NCI-H82 (cell line): Measurements from ENCODE around the gene CAMSAP2.

Experiments used
- DNase-seq: peaks from one replicate; lab custom pipeline; 2025; lab: John Stamatoyannopoulos, UW

Gene CAMSAP2

DNA sequence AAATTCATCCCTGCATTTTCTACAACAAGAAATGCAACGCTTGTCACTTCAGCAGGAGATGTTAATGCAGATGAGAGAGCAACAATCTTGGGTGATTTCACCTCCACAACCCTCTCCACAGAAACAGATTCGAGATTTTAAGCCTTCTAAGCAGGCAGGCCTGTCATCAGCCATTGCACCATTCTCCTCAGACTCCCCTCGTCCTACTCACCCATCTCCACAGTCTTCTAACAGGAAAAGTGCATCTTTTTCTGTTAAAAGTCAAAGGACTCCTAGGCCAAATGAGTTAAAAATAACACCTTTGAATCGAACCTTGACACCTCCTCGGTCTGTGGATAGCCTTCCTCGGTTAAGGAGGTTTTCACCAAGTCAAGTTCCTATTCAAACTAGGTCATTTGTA lies 110.7 kb downstream of the CAMSAP2 start:
- DNase-seq = no peak

DNA sequence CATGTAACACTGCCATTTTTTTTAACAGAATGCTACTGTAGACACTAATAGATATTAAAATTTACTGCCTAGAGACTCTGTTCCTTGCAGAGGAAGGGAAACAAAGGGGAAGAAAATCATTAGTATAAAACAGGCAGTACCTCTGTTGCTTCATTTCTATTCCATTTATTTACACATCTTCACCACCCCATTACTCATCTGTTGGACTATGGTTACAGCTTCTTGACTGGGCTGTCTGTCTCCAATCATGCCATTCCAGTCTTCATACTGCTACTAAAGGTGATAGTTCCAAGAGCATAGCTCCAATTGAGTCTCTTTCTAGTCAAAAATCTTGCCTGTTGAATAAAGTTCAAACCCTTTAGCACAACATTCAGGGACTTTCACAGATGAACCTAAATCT lies 111.9 kb downstream of the CAMSAP2 start:
- no peak for DNase-seq

DNA sequence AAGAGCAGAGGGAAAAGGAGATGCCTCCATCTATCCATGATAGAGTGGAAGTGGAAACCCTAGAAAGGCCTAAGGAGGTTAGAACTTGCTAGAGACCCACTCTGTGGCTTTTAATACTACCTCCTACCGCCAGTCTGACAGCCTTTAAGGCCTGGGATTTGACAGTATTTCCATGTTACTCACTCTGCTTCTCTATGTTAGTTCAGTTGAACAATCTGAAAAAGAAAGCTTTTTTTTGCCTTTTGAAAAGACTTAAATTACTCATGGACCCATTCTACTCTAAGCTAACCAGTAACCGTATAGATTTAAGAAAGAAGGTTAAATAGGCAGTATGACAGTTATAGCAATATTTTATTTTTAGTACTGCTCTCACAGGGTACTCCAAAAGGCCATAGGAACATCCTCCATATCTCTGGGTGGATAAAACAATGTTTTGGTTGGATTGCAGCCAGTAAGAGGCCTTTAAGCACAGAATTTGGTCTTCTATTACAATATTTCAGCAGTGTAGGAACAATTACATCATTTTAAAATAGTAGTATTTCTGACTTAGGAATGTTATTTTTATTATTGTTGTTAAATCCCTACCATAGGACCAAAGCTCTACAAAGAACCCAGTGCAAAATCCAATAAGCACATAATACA lies 118.1 kb downstream of the CAMSAP2 start:
- no peak for DNase-seq

DNA sequence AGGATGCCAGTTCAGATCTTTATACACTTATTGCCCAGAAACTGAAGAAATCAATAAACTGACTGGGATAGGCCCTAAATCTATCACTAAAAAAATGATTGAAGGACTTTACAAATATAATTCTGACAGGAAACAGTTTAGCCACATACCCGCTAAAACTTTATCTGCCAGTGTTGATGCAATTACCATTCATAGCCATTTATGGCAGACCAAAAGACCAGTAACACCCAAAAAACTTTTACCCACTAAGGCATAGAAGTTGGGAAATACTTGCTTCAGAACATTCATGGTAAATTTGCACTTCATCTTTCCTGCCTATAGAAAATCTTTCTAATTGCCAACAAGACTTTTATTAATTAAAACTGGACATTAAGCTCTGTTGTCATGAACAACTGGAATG lies 119.1 kb downstream of the CAMSAP2 start:
- DNase-seq = no peak

DNA sequence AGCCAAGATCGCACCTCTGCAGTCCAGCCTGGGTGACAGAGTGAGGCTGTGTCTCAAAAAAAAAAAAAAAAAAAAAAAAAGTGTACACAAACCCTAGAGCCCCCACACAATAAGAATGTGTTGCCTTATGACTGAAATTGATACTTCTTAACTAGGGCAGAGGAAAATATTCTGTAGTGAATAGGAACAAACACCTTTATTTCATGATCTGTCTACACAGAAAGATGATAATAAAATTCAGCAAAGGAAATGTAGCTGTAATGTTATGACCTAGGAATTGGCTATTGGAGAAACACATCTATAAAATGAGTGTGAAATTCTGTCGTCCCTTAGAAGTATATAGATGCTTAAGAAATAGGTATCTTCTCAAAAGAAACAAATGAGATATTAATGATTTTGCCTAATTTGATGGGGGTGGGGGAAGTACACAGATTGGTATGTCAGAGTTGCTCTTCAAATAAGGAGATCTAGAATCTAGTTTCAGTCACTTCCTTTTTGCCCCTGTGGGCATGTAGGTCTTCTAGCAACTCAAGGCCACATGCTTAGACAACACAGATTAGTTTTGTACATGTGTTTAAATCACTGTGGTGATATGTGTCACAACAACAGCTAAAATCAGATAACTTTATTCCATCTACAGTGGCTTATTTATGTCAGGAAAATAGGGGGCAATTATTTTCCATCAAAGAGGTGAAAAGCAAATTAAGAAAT lies 123.4 kb downstream of the CAMSAP2 start:
- peak; percentile 33 for DNase-seq

DNA sequence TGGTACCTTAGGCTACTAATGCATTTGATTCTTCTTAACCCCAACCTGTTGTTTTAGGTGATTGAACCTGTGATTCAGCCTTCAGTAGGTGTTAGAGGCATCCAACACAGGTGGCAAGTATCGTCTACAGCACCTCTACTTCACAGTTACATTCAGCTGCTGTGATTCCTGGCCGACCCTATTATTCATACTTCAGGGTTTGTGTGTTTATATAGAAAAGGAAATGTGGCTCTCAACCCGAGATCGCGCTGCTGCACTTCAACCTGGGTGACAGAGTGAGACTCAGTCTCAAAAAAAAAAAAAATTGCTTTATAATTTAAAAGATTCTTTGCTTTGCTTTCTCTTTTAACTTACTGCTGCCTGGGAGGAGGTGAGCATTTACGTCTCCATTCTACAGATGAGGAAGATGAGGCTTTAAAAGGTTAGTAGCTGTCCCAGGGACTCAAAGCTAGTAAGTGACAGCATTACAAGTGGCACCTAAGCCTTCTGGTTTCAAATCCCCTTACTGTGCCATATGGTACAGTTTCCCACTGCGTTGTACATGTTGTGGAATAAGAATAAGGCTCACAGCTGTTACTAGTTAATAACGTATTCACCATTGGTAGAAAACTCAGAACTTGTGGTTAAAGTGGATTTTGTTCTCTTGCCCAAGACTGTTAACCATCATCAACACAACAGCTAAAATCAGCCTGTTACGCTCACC lies 124.2 kb downstream of the CAMSAP2 start:
- peak; percentile 91 for DNase-seq

DNA sequence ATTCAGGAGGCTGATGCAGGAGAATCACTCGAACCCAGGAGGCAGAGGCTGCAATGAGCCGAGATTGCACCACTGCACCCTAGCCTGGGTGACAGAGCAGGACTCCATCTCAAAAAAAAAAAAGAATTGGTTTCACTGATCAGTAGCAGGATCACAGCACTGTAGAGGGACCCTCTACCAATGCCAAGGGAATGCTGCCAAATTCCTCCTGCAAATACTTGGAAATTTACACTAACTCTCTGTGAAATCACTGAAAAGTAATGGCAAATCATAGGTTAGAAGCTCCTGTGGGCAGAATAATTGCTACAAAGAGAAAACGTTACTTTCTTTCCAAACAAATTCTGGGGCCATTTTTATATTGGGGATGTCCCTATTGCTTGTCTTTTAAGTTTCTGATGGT lies 127.4 kb downstream of the CAMSAP2 start:
- no peak for DNase-seq

DNA sequence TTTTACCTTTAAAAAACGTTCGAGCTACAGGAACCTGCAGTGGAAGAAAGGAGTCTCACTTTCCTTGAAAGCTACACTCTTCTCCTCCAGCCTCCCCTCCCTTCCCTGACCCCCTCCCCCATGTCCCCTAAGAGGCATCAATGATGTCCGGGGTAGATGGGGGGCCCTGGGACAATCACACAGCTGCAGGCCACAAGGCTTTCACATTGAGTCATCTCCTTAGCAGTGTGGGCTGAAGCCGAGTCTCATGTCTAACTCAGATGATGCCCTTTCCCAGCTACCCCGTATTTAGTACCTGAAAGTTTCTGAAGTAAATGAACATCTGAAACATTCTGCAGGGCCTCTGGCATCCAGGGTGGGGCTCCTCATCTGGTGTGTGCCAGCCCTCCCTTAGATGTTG lies 127.8 kb downstream of the CAMSAP2 start:
- no peak for DNase-seq

DNA sequence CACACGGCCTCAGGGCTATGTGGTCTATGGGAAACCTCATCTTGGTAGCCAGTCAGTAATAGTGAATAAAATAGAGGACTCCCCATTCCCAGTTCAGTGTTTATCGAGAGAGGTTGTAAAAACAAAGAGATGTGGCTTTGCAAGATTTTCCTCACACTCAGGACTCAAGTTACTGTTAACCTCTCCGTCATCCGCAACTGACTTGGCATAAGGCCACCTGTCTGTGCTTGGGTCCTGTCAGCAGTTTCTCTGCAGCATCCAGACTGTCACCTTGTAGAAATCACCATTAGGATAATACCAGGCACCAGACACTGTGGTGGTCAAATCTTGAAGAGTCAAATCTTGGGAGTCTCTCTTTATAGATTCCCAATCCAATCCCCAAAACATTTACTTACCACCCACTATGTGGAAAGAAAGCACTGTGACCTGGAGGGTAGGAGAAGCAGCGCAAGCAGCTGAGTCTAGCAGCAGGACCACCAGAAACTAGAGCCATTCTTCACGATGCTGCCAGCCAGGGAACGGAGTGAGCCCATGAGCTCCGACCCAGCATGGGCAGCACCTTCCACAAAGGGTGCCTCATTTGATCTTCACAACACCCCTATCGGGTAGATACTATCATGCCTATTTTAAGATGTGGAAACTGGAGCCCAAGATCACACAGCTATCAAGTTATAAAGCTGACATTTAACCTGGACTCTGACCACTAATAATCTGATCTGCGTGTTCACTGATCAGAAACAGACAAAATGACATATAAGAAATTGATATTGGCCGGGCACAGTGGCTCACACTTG lies 128.5 kb downstream of the CAMSAP2 start:
- peak; percentile 32 for DNase-seq

DNA sequence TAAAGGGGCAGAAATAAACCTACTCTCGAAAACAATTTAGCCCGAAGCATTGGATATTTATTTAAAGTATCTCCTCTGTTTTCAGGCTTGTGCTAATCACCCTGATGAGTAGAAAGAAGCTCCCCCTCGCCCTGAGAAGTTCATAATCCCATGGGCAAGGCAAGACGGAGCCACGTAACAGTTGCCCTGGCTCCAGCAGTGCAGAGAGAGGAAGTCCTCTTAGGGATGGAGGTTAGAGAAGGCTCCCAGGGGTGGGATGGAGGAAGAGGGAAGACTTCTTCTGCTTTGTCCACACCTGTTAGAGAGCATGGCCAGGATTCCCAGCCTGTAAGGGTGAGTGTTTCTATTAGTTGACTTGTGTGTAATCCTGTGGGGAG lies 130.7 kb downstream of the CAMSAP2 start:
- peak; percentile 52 for DNase-seq

DNA sequence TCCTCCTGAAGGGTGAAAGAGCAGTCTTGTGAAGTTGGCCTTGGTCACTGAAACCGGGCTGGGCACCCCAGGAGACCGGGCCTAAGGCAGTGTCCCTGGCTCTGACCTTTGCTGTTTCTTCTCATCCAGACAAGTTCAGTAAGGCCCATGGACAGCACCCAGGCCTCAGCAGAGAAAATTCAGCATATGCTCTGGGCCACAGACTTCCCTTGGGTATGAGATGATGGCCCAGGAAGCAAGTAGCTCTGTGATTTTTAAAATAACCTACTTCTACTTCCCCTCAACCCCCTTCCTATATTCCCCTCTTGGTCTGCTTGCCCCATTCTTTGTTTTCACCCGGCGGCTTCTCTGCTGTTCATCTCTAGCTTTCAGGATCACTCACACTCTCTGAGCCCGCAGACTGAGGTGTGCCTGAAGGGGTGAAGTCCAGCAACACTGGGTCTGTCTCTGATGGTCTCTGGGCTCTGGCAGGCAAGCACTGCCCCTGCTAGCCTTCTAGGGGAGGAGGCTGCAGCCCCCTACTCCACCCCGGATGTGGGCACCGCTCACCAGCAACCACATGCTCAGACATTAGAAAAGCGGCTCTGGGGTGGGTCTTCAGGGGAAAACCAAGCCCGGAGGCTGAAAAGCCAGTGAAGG lies 131.2 kb downstream of the CAMSAP2 start:
- DNase-seq = no peak

DNA sequence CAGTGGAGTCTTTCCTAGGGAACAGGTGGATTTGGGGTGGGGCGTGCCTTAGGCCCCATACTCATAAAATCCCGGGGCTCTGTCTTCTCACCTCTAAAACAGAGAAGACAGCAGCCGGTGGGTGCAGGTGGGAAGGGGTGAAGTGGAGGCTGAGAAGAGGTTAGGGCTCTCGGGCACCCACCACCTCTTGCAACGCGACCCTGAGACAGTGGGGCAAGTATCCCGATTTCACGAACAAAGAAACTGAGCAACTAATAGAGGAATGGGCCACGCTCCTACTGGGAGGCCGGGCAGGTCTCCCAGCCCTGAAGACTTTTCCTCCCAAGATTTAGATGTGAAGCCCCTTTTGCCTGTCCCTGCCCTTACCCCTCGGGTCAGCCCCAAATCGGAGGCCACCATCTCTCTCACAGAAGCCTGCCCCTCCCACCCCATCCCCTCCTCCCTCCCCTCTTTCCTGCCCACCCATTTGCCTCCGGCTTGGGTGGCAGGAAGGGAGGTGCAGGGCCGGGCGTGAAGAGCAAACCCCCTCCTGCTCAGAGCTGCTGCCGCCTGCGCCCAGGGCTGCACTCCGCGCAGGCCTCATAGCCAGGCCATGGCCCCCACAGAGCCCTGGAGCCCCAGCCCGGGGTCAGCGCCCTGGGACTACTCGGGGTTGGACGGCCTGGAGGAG lies 133.9 kb downstream of the CAMSAP2 start, which contains the start of gene GPR25:
Gene GPR25 (plus strand): TSS at position 536 of the 670 bp plus-strand sequence. CDS start 57 bp downstream, at position 593.
- no peak for DNase-seq

DNA sequence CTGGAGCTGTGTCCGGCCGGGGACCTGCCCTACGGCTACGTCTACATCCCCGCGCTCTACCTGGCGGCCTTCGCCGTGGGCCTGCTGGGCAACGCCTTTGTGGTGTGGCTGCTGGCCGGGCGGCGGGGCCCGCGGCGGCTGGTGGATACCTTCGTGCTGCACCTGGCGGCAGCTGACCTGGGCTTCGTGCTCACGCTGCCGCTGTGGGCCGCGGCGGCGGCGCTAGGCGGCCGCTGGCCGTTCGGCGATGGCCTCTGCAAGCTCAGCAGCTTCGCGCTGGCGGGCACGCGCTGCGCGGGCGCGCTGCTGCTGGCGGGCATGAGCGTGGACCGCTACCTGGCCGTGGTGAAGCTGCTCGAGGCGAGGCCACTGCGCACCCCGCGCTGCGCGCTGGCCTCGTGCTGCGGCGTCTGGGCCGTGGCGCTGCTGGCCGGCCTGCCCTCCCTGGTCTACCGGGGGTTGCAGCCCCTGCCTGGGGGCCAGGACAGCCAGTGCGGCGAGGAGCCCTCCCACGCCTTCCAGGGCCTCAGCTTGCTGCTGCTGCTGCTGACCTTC lies 134.5 kb downstream of the CAMSAP2 start:
- no peak for DNase-seq

DNA sequence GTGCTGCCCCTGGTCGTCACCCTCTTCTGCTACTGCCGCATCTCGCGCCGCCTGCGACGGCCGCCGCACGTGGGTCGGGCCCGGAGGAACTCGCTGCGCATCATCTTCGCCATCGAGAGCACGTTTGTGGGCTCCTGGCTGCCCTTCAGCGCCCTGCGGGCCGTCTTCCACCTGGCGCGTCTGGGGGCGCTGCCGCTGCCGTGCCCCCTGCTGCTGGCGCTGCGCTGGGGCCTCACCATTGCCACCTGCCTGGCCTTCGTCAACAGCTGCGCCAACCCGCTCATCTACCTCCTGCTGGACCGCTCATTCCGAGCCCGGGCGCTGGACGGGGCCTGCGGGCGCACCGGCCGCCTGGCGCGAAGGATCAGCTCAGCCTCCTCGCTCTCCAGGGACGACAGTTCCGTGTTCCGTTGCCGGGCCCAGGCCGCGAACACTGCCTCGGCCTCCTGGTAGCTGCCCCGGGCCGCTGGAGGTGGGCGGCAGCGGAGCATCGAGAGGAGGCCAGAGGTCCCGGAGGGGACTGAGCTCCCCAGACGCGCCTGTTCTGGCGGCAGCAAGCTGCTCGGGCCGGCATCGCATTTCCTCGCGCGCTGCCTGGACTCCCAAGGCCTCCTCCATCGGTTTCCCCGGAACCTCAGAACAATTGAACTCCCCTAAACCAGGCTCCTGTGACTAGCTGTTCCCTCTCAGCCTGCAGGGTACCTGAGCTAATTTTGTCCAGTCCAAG lies 135.1 kb downstream of the CAMSAP2 start:
- DNase-seq = no peak

DNA sequence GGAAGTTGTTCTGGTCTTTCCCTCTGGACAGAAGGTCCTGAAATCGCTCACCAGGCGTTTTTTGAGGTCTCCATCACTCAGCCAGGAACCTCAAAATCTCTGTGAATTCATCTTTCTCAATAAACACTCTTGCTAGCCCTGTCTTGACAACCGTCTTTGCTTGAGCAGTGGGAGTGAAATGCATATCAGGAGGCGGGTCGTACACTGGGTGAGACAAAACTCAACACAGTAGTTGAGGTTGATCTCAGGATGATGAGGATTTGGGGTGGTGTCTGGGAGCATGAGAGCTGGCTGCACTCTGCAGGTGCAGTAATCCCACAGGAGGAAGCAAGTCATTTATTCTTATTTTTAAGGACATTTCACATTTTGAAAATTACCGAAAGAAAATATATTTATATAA lies 136.0 kb downstream of the CAMSAP2 start:
- no peak for DNase-seq

DNA sequence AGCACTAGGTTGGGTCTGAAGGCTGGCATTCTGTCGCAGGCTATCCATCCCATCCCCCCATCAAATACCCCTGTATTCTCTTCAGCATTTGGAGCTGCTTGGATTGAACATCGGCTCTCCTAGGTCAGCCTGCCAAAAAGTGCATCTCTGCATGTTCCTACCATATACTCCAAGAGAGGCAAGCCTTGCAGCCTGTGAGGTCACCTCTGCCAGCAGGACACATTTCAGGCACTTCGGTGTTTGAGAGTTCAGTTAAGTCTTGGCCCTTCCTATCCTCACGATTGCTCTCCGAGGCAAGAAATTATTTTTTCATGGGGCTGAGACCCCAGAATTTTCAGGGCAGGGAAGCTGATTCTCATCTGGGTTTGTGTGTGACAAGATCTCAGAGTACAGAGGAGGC lies 136.7 kb downstream of the CAMSAP2 start:
- DNase-seq = no peak

DNA sequence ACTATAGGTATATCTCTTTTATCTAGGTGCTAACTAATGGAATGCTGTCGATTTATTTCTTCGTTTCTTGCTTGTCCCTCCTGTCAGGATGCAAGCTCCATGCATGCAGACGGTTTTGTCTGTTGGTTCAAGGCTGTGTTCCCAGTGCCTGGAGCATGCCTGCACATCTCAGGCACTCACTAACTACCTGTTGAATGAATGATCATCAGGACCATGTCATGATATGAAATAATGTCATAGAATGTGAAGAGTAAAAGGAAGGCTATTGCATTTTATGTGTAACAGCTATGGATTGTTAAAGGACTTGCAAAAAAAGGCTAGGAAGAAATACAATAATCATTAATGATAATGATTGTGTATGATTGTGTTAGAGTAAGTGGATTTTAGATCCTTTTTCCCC lies 138.3 kb downstream of the CAMSAP2 start:
- no peak for DNase-seq

DNA sequence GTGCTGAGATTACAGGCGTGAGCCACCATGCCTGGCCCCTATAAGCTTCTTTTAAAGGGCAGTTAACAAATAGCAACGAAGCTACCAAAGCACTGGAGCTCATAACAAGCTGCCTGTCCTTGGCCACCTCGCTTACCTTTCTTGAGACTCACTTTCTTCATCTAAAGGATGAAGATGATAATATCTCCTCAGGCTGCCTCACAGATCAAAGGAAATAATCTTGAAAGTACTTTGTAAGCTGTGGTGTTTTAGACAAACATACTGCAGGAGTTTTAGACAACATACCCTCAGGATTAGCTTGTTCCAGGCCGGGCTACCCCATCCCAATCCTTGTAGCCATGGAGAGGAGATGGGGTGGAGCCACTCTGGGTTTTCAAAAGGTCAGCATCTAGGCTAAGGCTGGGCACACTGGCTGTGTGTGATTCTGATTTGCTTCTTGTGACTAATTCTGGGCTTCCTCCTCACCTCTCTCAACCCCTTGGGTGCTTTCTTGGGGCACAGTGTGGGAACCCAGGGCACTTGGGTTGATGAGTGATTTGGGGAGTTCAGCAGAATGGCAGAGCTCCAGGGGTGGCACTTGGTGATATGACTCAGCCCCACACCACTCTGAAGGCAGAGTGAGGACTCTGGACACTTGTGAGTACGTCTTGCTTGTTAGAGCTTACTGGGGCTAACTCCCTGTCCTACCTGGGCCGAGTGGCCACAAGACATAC lies 139.3 kb downstream of the CAMSAP2 start:
- DNase-seq = no peak

DNA sequence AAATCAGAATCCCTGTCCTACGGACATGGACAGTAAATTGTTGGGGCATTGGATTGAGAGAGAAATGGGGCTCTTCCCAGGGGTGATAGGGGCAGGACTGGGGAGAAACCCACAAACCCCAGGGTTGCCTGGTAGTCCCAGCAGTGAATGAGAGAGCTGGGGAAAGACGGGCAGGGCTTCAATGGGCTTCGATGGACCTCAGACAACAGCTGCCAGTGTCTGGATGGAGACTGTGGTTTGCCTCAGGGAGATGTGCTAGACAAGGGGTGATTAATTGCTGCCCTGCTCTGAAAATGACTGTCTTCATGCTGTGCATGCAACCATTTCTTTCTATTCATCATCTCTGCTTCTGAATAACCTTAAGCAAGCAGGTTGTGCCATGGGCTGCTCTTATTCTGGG lies 141.5 kb downstream of the CAMSAP2 start:
- DNase-seq = no peak

DNA sequence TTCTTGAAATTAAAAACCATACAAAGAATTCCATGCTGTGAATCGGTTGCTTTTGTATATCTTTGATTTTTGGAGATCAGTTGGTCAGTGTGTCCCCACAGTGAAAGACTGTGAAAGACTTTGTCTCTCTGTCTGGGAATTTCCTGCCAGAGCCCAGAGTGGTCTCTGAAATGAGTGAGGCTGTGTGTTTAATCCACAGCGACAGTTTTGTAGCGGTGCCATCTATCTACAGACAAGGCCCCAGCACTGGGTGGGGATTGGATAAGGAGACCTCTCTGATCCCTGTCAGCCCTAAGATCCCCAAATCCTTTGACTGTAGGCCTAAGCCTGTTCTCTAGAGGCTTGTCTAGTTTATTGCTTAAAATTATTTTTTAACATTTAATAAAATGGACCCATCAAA lies 144.4 kb downstream of the CAMSAP2 start:
- DNase-seq = peak; percentile 73
